A673 (cell line): ENCODE results near the gene ASH1L. TPM values are rescaled to one million over a fixed set of nuclear protein-coding genes. Genes with fewer than 3 reads are reported as not detected.

Source experiments
- BruUV-seq: library from RNA; stranded (reverse); fragments of 400-500 nt; replicated peaks from 2 replicates; lab custom pipeline; 2021; lab: Mats Ljungman, UMichigan
- CTCF ChIA-PET: fragments of 300-600 bp; sonication (Branson Sonifier 250); formaldehyde crosslinking; loops from one replicate; lab custom pipeline; 2022; ENCODE audit warnings: antibody characterized with exemption; lab: Charles Lee
- POLR2A ChIA-PET: fragments of 300-600 bp; sonication (Branson Sonifier 250); formaldehyde crosslinking; loops from one replicate; lab custom pipeline; 2022; ENCODE audit warnings: antibody characterized with exemption; ENCODE audit not compliant: low non-redundant PET; lab: Charles Lee
- DNase-seq: peaks from one replicate; pipeline ENCODE4 v3.0.0-alpha.2; 2015; ENCODE audit warnings: low spot score
- H3K27ac ChIP-seq: fragments of 200-600 bp; sonication (generic); 2 replicates; pipeline ENCODE4 v1.5.1; 2016; ENCODE audit warnings: mixed run types, low read depth, mild to moderate bottlenecking, mixed read lengths, antibody characterized with exemption, low read length; ENCODE audit not compliant: poor library complexity, severe bottlenecking
- H3K27me3 ChIP-seq: fragments of 200-600 bp; sonication (generic); replicated peaks from 2 replicates; pipeline ENCODE4 v1.6.1; 2017; ENCODE audit warnings: mixed run types, low read depth, mild to moderate bottlenecking, mixed read lengths, antibody characterized with exemption, low read length; ENCODE audit not compliant: insufficient read depth, poor library complexity
- H3K36me3 ChIP-seq: fragments of 200-600 bp; sonication (generic); 2 replicates; pipeline ENCODE4 v1.6.1; 2016; ENCODE audit warnings: mixed run types, mild to moderate bottlenecking, mixed read lengths, antibody characterized with exemption, low read length; ENCODE audit not compliant: insufficient read depth, poor library complexity, severe bottlenecking
- H3K4me1 ChIP-seq: fragments of 200-600 bp; sonication (generic); 2 replicates; pipeline ENCODE4 v1.6.1; 2017; ENCODE audit warnings: mixed run types, mild to moderate bottlenecking, mixed read lengths, antibody characterized with exemption, low read length; ENCODE audit not compliant: insufficient read depth, poor library complexity, severe bottlenecking
- H3K4me3 ChIP-seq: fragments of 200-600 bp; sonication (generic); 2 replicates; pipeline ENCODE4 v1.5.1; 2016; ENCODE audit warnings: low read depth, mixed run types, mild to moderate bottlenecking, mixed read lengths, low read length; ENCODE audit not compliant: poor library complexity, severe bottlenecking
- H3K9me3 ChIP-seq: fragments of 200-600 bp; sonication (generic); 2 replicates; pipeline ENCODE4 v1.6.1; 2016; ENCODE audit warnings: mixed run types, low read depth, mild to moderate bottlenecking, mixed read lengths, antibody characterized with exemption, low read length; ENCODE audit not compliant: poor library complexity, severe bottlenecking
- CTCF ChIP-seq: fragments of 300-800, 200-600 bp; sonication (generic); conservative IDR thresholded peaks from 2 replicates; pipeline ENCODE4 v1.5.1; 2017; ENCODE audit warnings: low read depth, mild to moderate bottlenecking, antibody characterized with exemption, low read length, moderate library complexity, mixed read lengths
- EZH2 ChIP-seq: fragments of 200-600 bp; sonication (generic); IDR thresholded peaks from 2 replicates; pipeline ENCODE4 v1.6.1; 2017; ENCODE audit warnings: borderline replicate concordance, low read depth, mild to moderate bottlenecking, mixed read lengths, antibody characterized with exemption, low read length; ENCODE audit not compliant: poor library complexity, severe bottlenecking
- intact Hi-C: fragments of 100-400 bp; cut with micrococcal nuclease; formaldehyde crosslinking; loops from one replicate; pipeline ENCODE4 v1.10.0; 2022; ENCODE audit not compliant: unreplicated experiment
- total RNA-seq: library from RNA; stranded (reverse); gene quantifications from 2 replicates; pipeline ENCODE4 v1.2.3, GENCODE V29; 2021

ASH1L gene
- total RNA-seq, 1 experiment from 2014 or later = 49.6 TPM

- ChIA-PET CTCF (interaction anchor here (0.5 to 2.7 kb wide), 11 partner anchors 15 to 1423 kb away, joined by 3 to 28 read pairs (median 5); partner anchors contain the start of genes FDPS and SCAMP3), POLR2A (no interaction called here)
- Histone ChIP-seq H3K36me3 (peaks cover 20% of the 10 kb centered on the region), H3K27me3 (no peaks in the 10 kb centered on the region), H3K4me1 (peaks cover 27% of the 10 kb centered on the region), H3K9me3 (no peaks in the 10 kb centered on the region), H3K4me3 (peak overlapping the region; percentile 68), H3K27ac (peak overlapping the region; percentile 78)
- intact Hi-C loops = loop anchor here (2.0 to 10.0 kb wide), 5 partner anchors 47 to 271 kb away; partner anchors contain the start of genes ASH1L, HCN3, KRTCAP2 and MTX1
- DNase-seq = peak; percentile 92
- TF ChIP-seq EZH2 = no peak
- no peak for TF ChIP-seq CTCF
- no TSS peak for BruUV-seq
Observed at GRCh38 chr1:155323729-155324036, 238.9 kb downstream of the ASH1L start.

GRCh38 chr1:155322953-155323728 lies 239.5 kb downstream of the ASH1L start:
- POLR2A ChIA-PET = no interaction called here
- BruUV-seq = no TSS peak
- peaks cover 24% of the 10 kb centered on the region for H3K36me3 ChIP-seq
- no peak for TF ChIP-seq EZH2
- TF ChIP-seq CTCF = peak; percentile 91
- intact Hi-C loops = loop anchor here (2.0 to 10.0 kb wide), 5 partner anchors 46 to 272 kb away; partner anchors contain the start of genes ASH1L, HCN3, KRTCAP2 and MTX1
- H3K4me3 ChIP-seq = peak overlapping the region; percentile 68
- CTCF ChIA-PET = interaction anchor here (0.5 to 2.7 kb wide), 10 partner anchors 15 to 1424 kb away, joined by 3 to 28 read pairs (median 4); partner anchors contain the start of genes CLK2, FDPS and SCAMP3
- H3K4me1 ChIP-seq = peaks cover 27% of the 10 kb centered on the region
- H3K9me3 ChIP-seq = no peaks in the 10 kb centered on the region
- H3K27me3 ChIP-seq = no peaks in the 10 kb centered on the region
- peak overlapping the region; percentile 78 for H3K27ac ChIP-seq
- peak; percentile 89 for DNase-seq

GRCh38 chr1:155322571-155322952 lies 240.0 kb downstream of the ASH1L start:
- Histone ChIP-seq H3K27me3 (no peaks in the 10 kb centered on the region), H3K9me3 (no peaks in the 10 kb centered on the region), H3K27ac (peak overlapping the region; percentile 78), H3K36me3 (peaks cover 30% of the 10 kb centered on the region), H3K4me1 (peaks cover 27% of the 10 kb centered on the region), H3K4me3 (peak overlapping the region; percentile 68)
- TF ChIP-seq EZH2 = no peak
- TF ChIP-seq CTCF = no peak
- intact Hi-C loops = loop anchor here (2.0 to 10.0 kb wide), 5 partner anchors 46 to 272 kb away; partner anchors contain the start of genes ASH1L, HCN3, KRTCAP2 and MTX1
- BruUV-seq = no TSS peak
- DNase-seq = peak; percentile 22
- POLR2A ChIA-PET = no interaction called here
- CTCF ChIA-PET = interaction anchor here (0.5 to 2.7 kb wide), 5 partner anchors 47 to 770 kb away, joined by 4 to 28 read pairs (median 4); partner anchors contain the start of gene CLK2
